Colon (tissue), 2 donors: ENCODE results near the gene SUN1.

Source experiments
- FAIRE-seq: peaks from 2 replicates; lab custom pipeline; 2012; peaks lifted over from hg19 to GRCh38; lab: Jason Lieb, UNC
- donor health status: control.
- donor health status: control.

SUN1 gene

DNA sequence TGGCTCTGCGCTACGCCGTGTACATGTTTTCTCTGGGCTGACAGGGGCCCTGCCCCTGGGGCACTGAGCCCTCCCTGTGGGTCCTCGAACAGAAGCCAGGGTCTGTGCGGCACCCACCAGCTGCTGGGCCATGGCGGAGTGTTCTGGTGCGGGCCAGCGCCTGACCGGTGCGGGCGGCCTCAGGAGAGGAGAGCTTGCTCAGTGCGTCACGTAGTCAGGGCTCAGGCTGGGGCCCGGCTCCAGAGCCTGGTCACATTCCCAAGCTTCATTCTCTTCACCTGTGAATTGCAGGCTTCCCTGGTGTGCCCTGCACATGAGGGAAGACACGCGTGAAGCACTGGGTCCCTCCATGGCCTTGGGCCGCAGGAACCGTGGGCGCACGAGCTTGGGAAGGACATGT lies 59.5 kb downstream of the SUN1 start:
- no peak for FAIRE-seq

DNA sequence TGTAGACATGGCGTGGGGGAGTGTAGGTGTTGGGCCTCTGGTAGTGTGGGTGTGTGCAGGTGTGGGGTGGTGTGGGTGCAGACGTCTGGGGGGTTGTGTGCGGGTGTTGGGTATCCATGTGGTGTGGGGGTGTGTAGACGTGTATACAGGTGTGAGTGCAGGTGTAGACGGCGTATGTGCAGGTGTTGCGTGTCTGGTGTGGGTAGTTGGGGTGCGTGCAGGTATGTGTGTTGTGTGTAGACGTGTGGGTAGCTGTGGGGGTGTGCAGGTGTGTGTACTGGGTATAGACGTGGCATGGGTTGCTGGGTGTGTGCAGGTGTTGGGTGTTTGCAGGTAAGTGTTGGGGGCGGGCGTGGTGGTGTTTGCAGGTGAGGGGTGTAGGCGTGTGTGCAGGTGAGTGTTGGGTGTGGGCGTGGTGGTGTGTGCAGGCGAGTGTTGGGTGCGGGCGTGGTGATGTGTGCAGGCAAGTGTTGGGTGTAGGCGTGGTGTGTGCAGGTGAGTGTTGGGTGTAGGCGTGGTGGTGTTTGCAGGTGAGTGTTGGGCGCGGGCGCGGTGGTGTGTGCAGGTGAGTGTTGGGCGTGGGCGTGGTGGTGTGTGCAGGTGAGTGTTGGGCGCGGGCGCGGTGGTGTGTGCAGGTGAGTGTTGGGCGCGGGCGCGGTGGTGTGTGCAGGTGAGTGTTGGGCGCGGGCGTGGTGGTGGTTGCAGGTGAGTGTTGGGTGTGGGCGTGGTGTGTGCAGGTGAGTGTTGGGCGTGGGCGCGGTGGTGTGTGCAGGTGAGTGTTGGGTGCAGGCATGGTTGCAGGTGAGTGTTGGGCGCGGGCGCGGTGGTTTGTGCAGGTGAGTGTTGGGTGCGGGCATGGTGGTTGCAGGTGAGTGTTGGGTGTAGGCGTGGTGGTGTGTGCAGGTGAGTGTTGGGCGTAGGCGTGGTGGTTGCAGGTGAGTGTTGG lies 60.6 kb downstream of the SUN1 start:
- no peak for FAIRE-seq

DNA sequence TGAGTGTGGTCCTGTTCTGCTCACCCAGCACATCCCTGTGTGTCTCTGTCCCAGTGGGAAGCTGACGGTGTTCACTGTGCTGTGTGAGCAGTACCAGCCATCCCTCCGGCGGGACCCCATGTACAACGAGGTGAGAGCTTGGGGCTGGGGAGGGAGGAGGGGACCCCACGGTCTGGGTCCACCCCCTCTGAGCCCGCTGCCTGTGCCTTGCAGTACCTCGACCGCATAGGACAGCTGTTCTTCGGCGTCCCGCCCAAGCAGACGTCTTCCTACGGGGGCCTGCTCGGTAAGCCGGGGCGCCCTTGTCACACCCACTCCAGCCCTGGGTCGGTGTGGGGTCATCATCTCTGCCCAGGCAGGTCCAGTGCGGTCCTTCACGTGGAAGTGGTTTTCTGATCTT lies 61.4 kb downstream of the SUN1 start:
- no peak for FAIRE-seq

DNA sequence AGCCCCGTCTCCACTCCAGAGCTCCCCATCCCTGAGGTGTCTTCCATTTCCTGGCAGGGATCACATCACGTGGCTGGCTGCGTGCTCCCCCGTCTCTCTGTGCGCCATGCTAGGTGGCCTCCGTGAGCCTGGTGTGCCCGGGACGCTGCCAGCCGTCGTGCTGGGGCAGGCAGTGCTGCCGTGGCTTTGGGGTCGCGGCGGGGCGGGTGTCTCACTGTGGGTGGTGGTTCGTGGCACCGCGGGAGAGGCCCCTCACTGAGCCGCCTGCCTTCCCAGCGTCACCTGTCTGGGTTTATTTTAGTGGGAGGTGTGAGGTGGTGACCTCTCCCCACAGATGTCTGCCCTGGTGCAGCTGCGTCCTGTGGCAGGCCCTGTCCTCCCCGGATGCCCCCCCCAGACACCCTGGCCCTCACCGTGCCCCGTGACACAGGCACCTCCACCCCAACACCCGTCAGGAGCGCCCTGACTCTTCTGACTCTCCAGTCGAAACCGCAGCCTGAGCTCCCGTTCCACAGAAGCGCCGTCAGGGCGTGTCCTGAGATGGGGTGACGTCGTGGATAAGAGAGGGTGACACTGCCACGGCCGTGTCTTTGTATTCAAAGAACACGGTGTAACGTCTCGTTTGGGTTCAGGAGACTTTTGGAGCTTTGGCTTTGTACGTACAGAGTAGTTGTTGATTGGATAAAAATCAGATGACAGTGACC lies 62.0 kb downstream of the SUN1 start:
- FAIRE-seq, result no peak

DNA sequence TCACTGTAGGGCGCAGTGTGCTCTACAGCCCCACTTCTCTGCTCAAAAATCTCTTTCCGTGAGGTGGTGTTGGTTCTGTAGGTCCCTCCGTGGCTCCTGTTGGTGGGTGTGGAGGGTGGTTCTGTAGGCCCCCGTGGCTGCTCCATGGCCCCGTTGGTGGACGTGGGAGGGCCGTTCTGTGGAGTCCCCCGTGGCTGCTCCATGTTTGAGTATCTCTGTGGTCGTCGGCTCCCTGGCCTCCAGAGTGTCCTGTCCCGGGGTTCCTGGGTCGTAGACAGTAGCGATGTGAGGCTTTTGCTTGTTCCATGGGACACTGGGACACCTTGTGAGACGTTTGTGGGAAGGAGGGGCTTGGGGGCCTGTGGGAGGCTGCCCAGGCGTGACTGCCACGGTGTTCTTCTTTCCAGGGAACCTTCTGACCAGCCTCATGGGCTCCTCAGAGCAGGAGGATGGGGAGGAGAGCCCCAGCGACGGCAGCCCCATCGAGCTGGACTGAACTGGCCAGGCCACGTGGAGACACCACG lies 62.7 kb downstream of the SUN1 start:
- FAIRE-seq, result no peak

DNA sequence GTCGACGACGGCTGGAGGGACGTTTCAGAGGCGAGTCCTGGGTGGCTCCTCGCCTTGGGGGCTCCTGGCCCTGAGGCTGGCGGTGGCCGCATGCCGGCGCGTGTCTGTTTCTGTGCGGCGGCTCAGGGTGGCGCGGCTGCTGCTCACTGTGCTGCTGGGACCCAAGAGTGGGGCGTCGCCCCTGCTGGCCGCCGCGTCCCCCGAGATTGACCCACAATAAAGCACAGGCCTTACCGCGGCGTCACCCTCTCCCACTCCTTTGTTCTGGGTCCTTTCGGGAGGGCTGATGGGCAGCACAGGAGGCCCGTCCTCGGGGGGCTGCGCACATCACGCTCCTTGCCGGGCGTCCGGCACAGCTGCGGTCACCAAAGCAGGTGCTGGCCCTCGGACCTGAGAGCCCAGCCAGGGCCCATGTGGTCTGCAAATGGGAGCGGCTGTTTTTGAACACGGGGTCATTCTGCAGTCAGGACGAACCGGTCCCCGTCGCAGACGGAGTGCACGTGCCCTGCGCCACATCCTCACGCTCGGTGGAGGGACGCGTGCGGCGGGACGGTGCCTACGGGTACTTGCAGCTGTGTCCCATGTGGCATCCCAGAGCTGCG lies 63.3 kb downstream of the SUN1 start:
- FAIRE-seq, result no peak

DNA sequence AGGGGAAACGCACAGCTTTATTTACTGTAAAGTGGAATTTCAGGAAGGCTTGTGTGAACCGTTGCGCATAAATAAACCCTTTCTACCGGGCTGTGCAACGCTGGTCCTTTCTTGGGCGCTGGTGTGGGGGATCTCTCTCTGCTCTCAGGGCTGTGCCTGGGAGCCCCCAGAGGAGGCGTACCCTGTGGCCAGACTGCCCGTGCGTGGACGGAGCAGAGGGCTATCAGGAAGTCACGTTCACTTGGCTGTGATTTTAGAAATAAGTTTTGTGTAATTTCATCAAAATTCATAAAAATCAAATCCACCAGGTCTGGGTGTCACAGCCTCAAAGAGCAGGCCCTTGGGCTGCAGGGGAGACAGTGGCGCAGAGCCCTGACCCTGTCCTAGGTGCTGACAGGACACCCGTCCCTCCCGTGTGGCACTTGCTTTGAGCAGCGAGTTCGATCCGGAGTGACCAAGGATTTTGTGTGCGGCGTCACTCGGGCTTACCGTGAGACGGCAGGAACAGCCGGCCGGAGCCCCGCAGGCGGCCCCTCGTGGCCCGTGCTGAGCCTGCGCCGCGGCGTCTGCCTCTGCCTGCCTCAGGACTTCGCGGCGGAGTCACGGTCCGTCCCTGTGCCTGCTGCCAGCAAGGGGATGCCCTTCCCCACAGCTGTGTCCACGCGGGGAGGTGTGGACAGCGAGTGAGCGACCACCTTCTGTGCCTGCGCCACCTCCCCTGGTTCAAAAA lies 64.2 kb downstream of the SUN1 start:
- no peak for FAIRE-seq

DNA sequence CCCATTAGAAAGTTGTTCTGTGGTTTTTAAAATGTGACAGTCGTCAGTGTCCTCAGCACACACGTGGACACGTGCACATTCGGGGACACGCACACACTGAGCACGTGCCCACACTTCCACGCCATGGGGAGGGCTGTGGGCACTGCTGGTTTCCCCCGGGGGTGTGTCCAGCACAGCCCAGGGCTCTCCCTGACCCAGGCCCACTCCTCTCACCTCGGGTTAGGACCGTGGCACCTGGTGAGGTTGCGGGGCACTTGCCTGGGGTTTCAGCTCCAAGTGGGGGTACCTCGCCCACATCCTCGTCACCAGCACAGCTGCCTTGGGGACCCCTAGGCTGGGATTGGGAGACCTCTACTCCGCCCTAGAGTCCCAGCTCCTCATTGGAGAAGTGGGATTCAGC lies 64.8 kb downstream of the SUN1 start:
- no peak for FAIRE-seq

DNA sequence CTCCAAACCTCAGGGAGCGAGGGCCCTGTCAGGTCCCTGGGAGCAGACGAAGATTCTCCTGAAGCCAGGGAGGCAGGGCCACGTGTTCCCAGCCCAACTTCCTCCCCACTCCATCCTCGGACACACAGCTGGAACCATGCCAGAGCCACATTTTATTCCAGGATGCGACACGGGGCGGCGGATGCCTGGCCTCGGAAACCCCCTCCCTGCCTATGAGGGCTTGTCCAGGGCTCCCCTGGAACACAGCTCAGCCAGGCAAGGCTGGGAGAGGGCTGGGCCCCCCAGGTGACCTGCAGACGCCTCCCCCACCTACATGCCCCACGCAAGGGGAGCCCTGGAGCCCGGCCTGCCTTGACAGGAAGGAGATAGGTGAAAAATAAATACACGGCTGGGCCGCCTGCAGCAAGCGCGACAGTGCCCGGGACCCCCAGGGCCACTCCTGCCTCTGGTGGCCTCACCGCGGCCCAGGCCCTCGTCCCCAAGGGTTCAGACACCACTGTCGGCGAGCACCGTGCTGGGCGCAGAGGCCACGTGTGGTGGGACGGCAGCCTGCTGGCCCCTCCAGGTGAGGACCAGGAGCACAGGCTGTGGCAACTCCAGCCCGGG lies 65.6 kb downstream of the SUN1 start:
- FAIRE-seq, result no peak

DNA sequence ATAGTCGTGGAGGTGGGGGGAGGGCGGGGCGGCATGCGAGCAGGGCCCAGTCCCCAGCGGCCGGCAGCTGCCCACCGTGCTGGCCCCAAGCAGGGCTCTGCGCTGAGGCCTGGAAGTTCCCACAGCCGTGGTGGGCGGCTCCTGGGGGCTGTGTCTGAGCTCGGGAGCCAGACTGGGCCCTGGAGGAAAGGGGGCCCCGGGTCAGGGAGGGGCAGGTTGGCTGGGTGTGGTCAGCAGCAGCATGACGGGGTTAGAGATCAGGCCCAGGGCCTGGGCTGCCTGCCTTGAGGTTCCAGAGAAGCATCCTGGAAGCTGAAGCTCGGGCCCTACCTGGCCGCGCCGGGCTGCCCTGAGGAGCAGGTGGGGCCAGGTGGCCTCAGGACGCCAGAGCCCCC lies 66.2 kb downstream of the SUN1 start:
- FAIRE-seq, result no peak

DNA sequence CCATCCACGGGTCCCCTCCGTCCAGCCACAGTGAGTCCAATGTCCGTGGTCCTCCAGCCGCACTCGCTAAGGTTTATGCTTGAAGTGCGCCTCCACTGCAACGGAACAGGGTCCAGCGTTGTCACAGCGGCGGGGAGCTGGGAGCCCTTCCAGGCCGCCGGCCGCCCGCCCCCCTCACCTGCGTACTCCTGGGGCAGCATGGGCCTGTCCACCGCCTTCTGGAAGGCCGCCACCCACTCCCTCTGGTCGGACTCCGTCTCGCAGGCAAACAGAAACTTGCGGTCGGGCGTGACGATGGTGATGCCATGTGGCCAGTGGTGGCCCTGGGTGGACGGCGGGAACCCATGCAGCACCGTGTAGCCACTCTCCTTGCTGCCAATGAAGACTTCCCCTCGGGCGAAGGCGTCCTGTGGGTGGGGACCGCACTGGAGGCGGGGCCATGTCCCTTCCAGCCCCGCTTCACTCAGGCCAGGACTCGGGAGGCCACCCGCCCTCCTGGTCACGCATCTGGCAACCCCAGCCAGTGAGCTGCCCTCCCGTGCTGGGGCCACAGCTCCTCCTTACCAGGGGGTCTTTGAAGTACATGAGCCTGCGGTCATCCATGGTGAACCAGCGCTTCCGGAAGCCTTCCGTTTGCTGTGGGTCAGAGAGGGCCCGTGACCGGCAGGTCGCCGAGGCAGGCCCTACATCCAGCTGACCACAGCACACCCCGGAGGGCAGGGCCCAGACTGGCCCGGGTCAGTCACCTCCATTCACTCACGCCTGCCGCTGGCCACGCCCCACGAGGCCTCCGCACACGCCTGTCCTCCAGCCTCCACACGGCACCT lies 66.8 kb downstream of the SUN1 start:
- FAIRE-seq, result no peak

DNA sequence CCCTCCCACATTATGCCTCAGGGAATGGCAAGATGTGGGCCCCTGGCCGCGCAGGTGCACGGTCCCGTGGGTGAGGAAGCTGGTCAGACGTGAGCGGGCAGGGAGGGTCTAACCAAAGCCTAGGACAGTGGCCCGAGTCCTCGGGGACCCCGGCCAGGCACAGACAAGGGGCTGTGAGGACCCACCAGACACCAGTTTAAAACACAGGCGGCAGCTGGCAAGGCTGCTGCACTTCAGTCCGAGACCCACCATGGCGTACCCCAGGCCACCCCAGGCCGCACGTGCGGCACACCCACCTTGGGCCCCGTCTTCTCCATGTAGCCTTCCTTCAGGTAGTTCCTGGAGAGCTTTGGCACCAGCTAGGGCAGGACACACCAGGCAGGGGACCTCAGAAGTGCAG lies 67.5 kb downstream of the SUN1 start:
- FAIRE-seq, result no peak

DNA sequence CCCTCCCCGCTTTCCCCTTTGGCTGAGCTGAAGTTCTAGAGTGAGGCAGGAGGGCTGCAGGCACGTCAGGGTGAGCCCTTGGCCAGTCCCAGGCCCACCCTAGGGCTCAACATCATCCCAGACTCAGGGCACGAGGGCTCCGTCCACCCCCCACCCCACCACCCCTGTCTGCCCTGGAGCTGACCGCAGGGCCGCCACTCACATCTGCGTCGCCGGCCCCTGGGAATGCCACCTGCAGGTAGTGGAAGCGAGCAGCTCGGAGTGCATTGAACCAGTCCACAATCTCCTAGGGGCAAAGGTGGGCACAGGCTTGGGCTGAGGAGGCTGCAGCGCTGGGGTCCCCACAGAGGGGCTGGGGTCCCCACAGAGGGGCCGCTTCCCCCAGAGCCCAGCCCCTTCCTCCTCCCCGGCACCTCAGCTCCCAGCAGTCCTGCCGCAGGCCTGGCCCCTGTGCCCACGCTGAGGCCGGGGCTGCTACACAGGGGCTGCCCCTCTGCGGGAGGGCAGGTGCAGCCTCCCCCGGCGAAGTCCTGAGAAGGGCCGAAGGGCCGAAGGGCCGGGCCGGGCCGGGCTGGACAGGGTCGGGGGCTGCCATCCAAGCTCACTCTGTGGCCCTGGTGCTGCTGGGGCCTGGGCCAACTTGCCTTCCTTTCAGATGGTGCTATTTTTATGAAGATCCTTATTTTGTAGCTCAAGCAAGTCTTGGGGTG lies 68.2 kb downstream of the SUN1 start:
- FAIRE-seq, result no peak

DNA sequence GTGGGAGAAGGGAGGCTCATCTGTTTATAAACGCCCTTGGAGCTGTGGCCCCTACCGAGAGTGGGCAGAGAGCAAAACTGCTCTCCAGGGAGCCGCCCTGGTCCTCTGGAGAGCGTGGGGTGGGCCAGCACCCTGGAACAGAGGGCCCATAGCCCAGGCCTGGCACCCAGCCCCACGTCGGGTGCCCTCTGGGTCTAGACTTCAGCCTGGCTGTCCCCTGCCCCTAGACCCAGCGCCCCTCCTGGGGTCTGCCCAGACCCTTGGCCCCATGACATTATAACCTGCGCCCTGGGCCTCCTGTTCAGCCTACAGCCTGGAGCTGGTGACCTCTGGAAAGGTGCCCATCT lies 68.7 kb downstream of the SUN1 start:
- no peak for FAIRE-seq

DNA sequence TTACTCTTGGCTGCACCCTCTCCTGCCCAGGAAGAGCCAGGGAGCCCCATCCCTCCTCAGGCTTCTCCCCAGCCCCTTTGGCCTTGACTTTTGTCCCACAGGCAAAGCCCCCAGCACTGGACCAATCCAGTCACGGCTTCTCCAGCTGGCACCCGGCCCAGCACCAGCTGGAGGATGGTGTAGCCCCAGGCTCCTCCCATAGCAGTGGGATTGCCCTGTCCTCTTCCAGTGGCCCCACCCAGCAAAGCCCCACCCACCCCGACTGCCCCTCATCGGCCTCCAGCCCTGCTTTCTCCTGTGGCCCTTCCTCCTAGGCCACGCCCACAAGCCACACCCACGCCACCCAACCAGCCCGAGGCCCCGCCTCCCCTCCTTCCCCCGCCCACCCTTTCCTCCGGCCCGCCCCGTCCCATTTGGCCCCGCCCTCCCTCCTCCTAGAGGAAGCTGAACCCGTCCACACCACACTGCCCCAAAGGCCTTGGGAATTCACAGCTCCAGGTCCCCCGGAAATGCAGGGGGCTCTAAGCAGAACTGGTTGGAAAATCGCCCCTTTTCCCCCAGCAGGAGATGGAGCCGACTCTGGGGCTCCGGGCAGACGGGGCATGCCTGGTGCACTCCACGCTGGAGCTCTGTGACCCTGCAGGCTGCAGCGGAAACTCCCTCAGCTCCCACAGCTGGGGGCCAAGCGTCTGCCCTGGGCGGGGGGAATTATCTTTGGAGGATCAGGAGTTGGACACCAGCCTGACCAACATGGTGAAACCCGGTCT lies 69.3 kb downstream of the SUN1 start:
- no peak for FAIRE-seq

DNA sequence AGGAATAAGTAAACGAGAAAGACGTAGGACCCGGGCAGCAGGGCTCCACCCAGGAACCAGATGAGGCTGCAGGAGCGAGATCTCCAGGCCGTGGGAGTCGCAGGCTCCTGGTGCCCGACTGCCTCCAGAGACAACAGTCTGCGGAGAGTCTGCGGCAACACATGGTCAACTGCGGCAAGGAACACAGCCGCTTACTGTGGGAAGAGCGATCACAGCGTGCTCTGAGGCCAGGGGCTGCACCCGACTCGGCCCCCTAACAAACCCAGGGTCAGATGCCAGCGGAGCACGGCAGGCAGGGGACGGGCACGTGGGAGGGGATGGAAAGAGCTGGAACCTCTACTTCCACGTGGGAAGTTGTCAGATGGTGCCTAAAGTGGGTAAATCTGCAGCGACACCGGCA lies 70.7 kb downstream of the SUN1 start:
- FAIRE-seq, result no peak

DNA sequence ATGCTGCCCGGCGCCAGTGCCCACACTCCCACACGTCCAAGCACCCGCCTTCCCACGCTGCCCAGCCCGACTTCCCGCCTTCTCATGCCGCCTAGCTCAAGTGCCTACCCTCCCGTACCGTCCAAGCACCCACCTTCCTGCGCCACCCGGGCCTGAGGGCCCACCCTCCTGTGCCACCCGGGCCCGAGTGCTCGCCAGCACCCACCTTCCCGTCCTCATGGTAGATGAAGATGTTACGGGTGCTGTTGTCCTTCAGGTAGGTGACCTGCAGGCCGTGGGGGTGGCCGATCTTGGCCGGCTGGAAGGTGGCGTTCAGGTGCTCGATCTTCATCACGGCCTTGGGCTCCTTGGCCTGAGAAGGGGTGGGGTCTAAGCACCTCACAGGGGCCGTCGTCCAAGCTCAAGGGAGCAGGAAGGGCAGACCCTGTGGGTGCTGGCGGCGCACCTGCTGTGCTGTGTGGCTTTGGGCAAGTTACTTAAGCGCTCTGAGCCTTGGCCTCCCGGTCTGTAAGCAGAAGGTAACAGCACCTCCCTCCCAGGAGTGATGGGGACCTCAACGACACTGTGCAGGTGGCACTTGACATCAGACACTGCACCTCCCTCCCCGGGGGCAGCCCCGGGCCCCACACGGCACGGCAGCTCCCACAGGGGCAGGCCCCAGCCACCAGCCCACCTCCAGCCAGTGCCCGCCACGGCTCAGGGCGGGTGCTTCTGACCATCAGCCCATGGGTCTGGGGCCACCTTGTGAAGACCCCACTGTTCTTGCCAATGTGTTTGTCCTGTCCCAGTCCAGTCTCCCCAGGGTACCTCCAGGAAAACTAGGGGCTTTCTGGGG lies 71.9 kb downstream of the SUN1 start:
- no peak for FAIRE-seq

DNA sequence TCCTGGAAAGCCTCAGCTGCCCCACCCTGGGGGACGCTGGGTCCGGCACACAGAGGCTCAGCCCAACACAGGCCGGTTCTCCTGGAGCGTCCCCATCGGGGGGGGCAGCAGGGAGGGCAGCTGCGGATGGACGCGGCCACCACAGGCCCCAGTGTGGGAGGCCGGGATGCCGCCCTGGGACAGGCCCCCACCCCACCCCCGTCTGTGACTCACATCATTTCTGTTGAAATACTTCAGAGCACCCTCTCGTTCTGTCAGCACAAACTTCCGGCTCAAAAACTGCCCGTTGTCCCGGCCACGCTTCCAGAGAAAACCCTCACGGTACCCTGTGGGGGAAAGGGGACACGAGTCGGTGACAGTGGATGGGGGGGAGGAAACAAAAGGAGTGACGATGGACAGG lies 72.6 kb downstream of the SUN1 start:
- FAIRE-seq, result no peak

DNA sequence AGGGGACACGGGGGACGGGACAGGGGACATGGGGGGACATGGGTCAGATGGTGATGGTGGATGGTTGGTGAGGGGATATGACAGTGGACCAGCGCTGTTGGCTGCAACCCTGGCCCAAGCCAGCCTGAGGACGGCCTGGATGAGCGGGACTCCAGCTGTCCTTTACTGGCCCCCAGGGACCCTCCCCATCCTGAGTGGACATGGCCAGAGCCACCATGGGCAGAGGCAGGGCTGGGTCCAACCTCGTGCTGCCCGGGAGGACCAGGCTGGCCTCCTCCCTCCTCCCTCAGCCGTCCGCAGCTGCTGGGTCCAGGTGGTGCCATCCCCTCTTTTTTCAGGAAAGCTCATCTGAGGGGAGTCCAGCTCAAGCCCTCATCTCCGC lies 74.5 kb downstream of the SUN1 start:
- FAIRE-seq, result no peak
